BJ (cell line): Measurements from ENCODE around the gene KLF15. TPM values are rescaled to one million over a fixed set of nuclear protein-coding genes. Genes with fewer than 3 reads are reported as not detected.

Source experiments
- CTCF ChIA-PET: fragments of 350-600 bp; formaldehyde crosslinking; extraction: SDS; loops from one replicate; lab custom pipeline; 2021; ENCODE audit warnings: antibody characterized with exemption, inconsistent platforms; lab: Yijun Ruan, JAX
- POLR2A ChIA-PET: fragments of 300-600 bp; sonication (Branson Sonifier 250); formaldehyde crosslinking; extraction: SDS; loops from one replicate; lab custom pipeline; 2021; ENCODE audit warnings: antibody characterized with exemption; lab: Charles Lee
- DNase-seq: peaks from one replicate; pipeline ENCODE4 v3.0.0-alpha.2; 2011; ENCODE audit warnings: low read depth
- H3K27me3 ChIP-seq: 2 replicates; pipeline ENCODE4 v1.6.0; 2011; ENCODE audit warnings: low read length; ENCODE audit not compliant: control insufficient read depth, insufficient read depth
- H3K36me3 ChIP-seq: 2 replicates; pipeline ENCODE4 v1.5.1; 2011; ENCODE audit warnings: low read length; ENCODE audit not compliant: control insufficient read depth, insufficient read depth
- H3K4me3 ChIP-seq: 2 replicates; pipeline ENCODE4 v1.5.1; 2011; ENCODE audit warnings: low read depth, mild to moderate bottlenecking, control low read depth, low read length
- polyA plus RNA-seq: library from polyadenylated mRNA; depleted of rRNA; stranded (reverse); fragments of >200 nt; gene quantifications from 2 replicates; pipeline ENCODE4 v1.2.3, GENCODE V29; 2011
- TF ChIP-seq, protein P1 (sequence below): IDR thresholded peaks from 2 replicates; pipeline ENCODE4 v1.5.1; 2011; ENCODE audit warnings: low read depth, mild to moderate bottlenecking, control low read depth, inconsistent platforms, low read length, moderate library complexity; ENCODE audit not compliant: insufficient read depth

Gene KLF15
- polyA plus RNA-seq, 1 experiment = 0.44 TPM

DNA sequence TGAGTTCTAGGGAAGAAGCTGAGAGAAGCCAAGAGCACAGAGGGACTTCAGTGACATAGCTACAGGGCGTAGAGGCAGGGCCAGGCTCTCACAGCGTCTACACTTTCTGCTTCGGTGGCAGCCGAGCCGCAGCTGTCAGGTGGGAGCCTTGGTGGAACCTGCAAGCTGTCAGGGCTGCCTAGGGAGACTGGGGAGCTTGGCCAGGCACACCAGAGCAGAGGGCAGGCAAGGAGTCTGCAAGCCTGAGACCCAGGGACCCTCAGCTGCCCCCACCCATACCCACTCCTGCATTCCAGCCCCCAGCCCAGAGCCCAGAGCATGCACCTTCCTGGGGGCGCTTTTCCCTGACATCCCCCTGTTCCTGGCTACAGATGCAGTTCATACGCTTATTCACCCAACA is 13.4 kb upstream of the KLF15 start:
- no peaks in the 10 kb centered on the region; the same call in 1 of the 2 replicates for H3K27me3 ChIP-seq
- TF ChIP-seq, protein P1, sequence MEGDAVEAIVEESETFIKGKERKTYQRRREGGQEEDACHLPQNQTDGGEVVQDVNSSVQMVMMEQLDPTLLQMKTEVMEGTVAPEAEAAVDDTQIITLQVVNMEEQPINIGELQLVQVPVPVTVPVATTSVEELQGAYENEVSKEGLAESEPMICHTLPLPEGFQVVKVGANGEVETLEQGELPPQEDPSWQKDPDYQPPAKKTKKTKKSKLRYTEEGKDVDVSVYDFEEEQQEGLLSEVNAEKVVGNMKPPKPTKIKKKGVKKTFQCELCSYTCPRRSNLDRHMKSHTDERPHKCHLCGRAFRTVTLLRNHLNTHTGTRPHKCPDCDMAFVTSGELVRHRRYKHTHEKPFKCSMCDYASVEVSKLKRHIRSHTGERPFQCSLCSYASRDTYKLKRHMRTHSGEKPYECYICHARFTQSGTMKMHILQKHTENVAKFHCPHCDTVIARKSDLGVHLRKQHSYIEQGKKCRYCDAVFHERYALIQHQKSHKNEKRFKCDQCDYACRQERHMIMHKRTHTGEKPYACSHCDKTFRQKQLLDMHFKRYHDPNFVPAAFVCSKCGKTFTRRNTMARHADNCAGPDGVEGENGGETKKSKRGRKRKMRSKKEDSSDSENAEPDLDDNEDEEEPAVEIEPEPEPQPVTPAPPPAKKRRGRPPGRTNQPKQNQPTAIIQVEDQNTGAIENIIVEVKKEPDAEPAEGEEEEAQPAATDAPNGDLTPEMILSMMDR = no peak
- no peak for DNase-seq
- ChIA-PET CTCF (interaction anchor here (1.2 kb wide), 1 partner anchor 10 kb away, joined by 3 read pairs; no protein-coding TSS in a partner anchor), POLR2A (no interaction called here)
- no peak overlapping the region for H3K4me3 ChIP-seq
- no peaks in the 10 kb centered on the region for H3K36me3 ChIP-seq

DNA sequence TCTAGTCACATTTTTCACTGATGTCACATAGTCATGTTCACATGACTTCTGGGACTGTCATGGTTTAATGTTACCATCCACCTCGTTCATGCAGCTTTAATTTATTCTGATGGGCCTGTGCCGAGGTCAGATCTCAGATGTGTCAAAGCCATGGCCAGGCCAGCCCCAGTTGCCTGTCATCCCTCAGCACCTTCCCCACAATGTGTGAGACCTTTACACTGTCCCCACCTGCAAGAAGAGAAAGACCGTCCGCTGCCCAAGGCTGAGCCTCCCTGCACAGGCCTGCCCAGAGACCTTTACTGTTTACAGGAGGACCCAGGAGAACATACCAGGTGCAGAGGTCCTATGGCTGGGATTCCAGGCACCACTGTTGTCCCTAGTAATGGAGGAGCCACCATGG is 12.8 kb upstream of the KLF15 start:
- POLR2A ChIA-PET = no interaction called here
- CTCF ChIA-PET = interaction anchor here (0.6 to 1.2 kb wide), 2 partner anchors 10 to 1098 kb away, joined by 3 to 4 read pairs; no protein-coding TSS in a partner anchor
- TF ChIP-seq, protein P1 = no peak
- Histone ChIP-seq H3K36me3 (no peaks in the 10 kb centered on the region), H3K4me3 (no peak overlapping the region), H3K27me3 (no peaks in the 10 kb centered on the region; the same call in 1 of the 2 replicates)
- no peak for DNase-seq

DNA sequence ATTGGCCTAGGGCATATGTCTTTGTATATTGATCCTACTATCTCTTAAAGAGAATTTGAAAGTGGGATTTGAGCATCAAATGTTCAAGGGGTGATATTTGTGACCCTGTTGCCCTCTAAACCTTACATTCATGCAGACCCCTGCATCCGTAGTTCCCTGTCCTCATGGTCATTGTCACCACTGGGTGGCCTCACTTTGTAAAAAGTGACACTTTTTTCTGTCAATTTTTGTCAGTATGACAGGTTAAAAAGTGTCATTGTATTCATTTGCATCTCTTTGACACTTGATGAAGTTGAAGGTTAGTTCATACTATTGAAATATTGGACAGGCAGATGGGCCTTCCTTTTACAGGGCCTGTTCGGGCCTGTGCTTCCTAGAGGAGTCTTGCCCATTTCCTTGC is 12.3 kb upstream of the KLF15 start:
- TF ChIP-seq, protein P1 = no peak
- Histone ChIP-seq H3K4me3 (no peak overlapping the region), H3K36me3 (no peaks in the 10 kb centered on the region), H3K27me3 (no peaks in the 10 kb centered on the region; the same call in 1 of the 2 replicates)
- ChIA-PET POLR2A (no interaction called here), CTCF (interaction anchor here (0.6 kb wide), 1 partner anchor 1098 kb away, joined by 4 read pairs; no protein-coding TSS in a partner anchor)
- no peak for DNase-seq

DNA sequence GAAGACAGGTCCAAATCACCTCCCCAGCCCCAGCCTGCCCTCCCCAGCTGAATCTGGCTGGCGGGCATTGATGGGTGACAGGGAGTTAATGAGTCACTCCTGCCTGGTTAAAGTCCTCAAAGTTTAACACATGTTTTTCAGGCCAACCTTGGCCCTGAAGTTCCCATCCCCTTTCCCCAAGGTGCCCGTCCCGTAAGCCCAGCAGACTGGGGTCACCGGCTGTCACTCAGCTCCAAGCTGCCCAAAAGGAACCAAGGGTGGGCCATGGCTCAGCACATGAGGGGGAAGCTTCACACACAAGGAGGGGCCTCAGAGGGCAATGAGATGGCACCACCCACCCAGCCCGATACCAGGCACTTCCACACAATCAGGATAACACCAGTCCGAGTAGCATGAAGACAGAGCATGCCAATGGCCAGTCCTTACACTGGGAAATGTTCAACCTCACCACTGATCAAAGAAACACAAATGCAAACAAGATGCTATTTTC is 10.2 kb upstream of the KLF15 start:
- TF ChIP-seq, protein P1 = no peak
- POLR2A ChIA-PET = no interaction called here

DNA sequence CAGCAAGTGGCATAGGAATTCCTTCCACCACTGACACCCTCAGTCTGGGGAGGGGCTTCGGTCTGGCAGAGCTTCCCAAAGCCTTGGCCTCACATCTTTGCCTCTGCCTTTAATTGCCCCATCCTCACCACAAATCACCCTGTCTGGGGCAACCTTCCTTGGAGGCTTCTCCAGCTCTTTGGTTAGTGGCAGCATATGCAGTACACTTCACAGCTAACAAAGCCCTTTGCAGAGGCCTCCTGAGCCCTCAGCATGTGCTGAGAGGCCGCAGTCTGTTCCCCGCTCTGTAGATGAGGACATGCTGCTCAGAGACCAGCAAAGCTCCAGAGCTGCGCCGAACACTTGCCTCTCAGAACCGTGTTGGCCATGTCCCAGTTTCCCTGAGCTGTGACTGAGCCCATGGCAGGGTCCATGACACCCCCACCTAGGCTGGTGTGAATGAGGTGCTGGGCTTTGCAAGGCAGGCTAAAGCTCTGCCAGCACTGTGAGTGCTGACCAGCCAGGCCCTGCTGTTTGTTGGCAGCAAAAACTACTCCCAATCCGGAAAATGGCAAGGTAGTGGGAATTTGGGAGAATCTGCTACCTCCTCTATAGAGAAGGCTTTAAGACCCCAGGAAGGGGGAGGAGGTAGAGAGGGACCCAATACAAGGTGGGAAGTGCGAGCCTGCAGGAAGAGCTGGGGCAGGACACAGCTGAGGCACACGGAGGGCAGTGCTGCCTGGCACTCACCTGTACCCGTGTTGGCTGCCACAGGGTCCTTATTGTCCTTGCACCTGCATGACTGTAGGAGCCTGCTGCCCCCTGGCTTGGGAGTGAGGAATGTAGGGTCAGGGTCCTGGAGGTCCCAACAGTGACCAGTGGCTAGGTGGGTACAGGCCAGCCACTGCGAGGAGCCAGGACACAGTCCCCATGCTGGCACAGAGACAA is 8.4 kb upstream of the KLF15 start:
- Histone ChIP-seq H3K36me3 (no peaks in the 10 kb centered on the region), H3K27me3 (peaks cover 13% of the 10 kb centered on the region), H3K4me3 (no peak overlapping the region)
- CTCF ChIA-PET = interaction anchor here (0.7 to 1.6 kb wide), 5 partner anchors 9 to 155 kb away, joined by 3 to 5 read pairs (median 3); no protein-coding TSS in a partner anchor
- TF ChIP-seq, protein P1 = no peak
- no peak for DNase-seq
- POLR2A ChIA-PET = no interaction called here

More for the DNA sequence above, 10.2 kb upstream of the KLF15 start:
- CTCF ChIA-PET = no interaction called here
- Histone ChIP-seq H3K4me3 (no peak overlapping the region), H3K36me3 (no peaks in the 10 kb centered on the region), H3K27me3 (peaks cover 4% of the 10 kb centered on the region)
- no peak for DNase-seq
